Activated naive CD8-positive, alpha-beta T cell treated with anti-CD3 and anti-CD28 coated beads, Interleukin-2, amount 50 U/mL, for 24 hours (primary cell): ENCODE measurements around the gene PROSER3.

Experiments
- ATAC-seq: fragments of 150-1000 bp; cut with Tn5 transposase; one replicate; pipeline ENCODE4 v1.10.0; 2021
- DNase-seq: peaks from one replicate; pipeline ENCODE4 v3.0.0; 2021
- H3K27ac Mint-ChIP-seq: one replicate; pipeline ENCODE4 v1.8.0; 2021; ENCODE audit warnings: mild to moderate bottlenecking, mixed read lengths
- H3K27me3 Mint-ChIP-seq: one replicate; pipeline ENCODE4 v1.8.0; 2021; ENCODE audit warnings: mixed read lengths
- H3K36me3 Mint-ChIP-seq: one replicate; pipeline ENCODE4 v1.8.0; 2021; ENCODE audit warnings: low read depth, mixed read lengths
- H3K4me1 Mint-ChIP-seq: one replicate; pipeline ENCODE4 v1.8.0; 2021; ENCODE audit warnings: mixed read lengths
- H3K4me3 Mint-ChIP-seq: one replicate; pipeline ENCODE4 v1.8.0; 2021; ENCODE audit warnings: mild to moderate bottlenecking, moderate library complexity, mixed read lengths
- H3K9me3 Mint-ChIP-seq: one replicate; pipeline ENCODE4 v1.8.0; 2021; ENCODE audit warnings: mixed read lengths

Gene PROSER3

DNA sequence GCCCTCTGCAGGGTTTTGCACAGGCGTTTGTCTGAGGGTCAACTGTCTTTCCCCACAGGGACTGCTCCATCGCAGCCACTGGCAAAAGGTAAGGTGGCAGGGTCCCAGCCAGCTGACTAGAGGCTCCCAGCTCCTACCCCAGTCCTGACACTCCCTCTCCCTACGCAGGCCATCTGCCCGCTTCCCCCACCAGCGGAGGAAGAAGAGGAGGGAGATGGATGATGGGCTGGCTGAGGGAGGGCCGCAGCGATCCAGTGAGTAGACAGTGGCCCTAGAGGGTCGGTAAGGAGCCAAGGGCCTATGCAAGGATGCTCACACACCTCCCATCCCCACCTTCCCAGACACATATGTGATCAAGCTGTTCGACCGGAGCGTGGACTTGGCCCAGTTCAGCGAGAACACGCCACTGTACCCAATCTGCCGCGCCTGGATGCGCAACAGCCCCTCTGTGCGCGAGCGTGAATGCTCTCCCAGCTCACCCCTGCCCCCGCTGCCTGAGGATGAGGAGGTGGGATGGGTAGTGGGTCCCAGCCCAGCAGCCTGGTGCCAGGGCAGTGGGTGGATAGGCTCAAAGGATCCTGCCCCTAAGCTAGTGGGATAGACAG is 5.1 kb upstream of the PROSER3 start:
- H3K36me3 Mint-ChIP-seq, result peaks cover 9% of the 10 kb centered on the region
- no peak for DNase-seq
- H3K4me3 Mint-ChIP-seq, result no peak overlapping the region
- no peak for ATAC-seq
- no peak overlapping the region for H3K27ac Mint-ChIP-seq
- peaks cover 10% of the 10 kb centered on the region for H3K27me3 Mint-ChIP-seq
- peaks cover 36% of the 10 kb centered on the region for H3K4me1 Mint-ChIP-seq
- H3K9me3 Mint-ChIP-seq, result no peaks in the 10 kb centered on the region

DNA sequence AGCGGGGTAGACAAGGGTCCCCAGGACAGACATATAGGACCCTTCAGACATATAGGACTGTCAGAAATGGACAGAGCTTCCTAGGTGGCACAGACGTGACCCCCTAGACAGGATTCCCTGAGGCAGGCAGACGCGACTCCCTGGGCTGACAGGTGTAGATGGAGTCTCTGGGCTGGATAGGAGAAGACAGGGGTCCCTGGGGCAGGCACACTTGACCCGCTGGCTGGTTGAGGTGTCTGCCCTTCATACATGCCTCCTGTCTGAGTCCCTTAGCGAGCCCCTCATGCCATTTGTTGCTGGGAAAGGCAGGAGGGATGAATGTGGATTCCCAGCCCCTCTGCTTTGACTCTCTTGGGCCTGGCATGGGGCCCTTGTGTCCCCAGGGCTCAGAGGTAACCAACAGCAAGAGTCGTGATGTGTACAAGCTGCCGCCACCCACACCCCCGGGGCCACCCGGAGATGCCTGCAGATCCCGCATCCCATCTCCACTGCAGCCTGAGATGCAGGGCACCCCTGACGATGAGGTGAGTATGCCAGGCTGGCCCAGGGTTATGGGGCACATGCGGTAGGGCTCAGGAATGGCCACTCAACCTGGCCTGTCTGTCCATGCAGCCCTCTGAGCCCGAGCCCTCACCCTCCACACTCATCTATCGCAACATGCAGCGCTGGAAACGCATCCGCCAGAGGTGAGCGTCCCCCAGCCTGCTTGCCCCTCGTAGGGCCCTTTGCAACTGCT is 4.2 kb upstream of the PROSER3 start:
- H3K4me3 Mint-ChIP-seq, result no peak overlapping the region
- peaks cover 10% of the 10 kb centered on the region for H3K36me3 Mint-ChIP-seq
- DNase-seq (no peak), ATAC-seq (no peak)
- peaks cover 12% of the 10 kb centered on the region for H3K27me3 Mint-ChIP-seq
- peaks cover 33% of the 10 kb centered on the region for H3K4me1 Mint-ChIP-seq
- H3K9me3 Mint-ChIP-seq, result no peaks in the 10 kb centered on the region
- no peak overlapping the region for H3K27ac Mint-ChIP-seq

DNA sequence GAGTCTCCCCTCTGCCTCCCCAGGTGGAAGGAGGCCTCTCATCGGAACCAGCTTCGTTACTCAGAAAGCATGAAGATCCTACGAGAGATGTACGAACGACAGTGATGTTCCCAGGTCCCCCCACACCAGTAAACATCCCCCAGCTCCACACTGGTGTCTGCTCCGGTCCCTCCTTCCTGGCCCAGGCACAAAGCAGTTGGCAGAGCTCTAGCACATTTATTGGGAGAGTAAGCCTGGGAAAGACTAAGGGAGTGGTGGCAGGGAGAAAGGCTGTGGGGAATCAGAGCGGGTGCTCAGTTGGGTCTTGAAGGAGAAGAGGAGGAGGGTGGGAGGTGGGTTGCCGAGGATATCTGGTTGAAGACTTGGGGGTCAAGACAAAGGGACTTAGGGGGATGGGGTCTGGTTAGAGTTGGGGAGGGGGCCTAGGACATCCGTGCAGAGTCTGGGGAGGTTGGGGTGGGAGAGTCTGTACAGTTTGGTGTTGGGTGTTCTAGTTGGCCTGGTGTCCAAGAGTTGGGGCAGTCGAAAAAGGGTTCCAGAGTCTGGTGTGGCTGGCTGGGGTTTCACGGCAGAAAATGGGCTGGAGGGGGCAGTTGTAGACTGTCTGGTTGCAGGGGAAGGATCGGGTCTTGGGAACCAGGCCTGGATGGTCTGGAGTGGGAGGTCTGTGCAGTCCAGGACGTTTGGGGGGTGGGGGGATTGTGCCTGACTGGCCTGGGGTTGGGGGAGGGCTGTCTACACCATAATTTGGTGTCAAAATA is 3.4 kb upstream of the PROSER3 start:
- no peaks in the 10 kb centered on the region for H3K9me3 Mint-ChIP-seq
- peaks cover 10% of the 10 kb centered on the region for H3K36me3 Mint-ChIP-seq
- no peak overlapping the region for H3K4me3 Mint-ChIP-seq
- no peak for DNase-seq
- peaks cover 36% of the 10 kb centered on the region for H3K4me1 Mint-ChIP-seq
- no peak overlapping the region for H3K27ac Mint-ChIP-seq
- peaks cover 12% of the 10 kb centered on the region for H3K27me3 Mint-ChIP-seq
- ATAC-seq, result no peak

DNA sequence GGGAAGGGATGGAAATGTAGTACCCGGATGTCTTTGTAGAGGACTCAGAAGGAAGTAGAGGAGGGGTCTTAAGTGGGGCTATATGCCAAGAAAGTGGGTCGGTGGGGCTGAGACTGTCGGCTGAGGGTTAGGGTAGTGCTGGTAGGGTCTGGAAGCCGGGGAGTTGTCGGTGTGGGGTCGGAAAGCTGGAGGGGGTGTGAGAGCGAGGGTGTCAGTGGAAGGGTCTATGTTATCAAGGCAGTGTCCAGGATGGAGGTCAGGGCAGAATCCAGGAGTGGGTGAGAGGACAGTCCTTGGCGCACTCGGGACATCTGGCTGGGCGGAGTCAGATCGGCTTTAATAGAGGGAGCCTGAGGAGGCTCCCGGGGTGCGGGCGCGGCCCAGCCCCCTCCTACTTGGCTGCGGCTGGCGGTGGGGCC is 2.8 kb upstream of the PROSER3 start:
- H3K9me3 Mint-ChIP-seq, result no peaks in the 10 kb centered on the region
- ATAC-seq (no peak), DNase-seq (no peak)
- peaks cover 10% of the 10 kb centered on the region for H3K36me3 Mint-ChIP-seq
- H3K4me1 Mint-ChIP-seq, result peaks cover 34% of the 10 kb centered on the region
- no peak overlapping the region for H3K27ac Mint-ChIP-seq
- peaks cover 12% of the 10 kb centered on the region for H3K27me3 Mint-ChIP-seq
- no peak overlapping the region for H3K4me3 Mint-ChIP-seq

DNA sequence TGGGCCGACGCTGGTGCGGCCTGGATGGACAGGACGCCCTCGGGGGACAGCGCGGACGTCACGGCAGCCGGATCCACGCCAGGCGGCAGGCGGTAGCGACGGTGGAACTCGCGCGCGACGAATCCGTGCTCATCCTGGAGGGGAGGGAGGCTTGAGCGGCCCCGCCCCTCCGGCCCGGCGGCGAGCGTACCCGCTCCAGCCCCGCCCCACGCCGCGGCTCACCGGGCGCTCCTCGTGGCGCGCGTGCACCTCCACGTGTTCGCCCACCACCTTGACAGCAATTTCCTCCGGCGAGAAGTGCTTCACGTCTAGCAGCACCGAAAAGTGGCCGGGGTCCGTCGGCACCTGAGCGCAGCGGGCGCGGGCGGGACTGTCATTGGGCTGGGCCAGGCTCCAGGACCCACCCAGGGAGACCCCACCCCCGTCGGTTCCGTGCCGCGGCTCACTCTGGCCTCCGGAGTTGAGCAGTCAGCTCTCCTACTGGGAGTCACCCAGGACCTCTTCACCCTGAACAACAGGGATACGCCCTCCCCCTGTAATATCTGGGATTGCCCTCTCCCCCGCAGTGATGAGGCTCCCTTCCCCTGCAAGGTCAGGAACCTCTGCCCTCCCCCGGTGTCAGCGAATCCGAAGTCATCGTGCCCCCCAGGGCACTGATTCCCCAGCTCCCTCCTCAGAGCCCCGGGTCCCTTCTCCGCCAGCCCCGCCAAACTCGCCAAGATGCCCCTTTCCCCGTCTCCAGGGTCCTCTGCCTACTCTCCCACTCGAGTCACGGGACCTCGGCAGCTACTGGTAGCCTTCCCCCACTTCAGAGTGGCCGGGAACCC is 2.2 kb upstream of the PROSER3 start:
- peaks cover 34% of the 10 kb centered on the region for H3K4me1 Mint-ChIP-seq
- peak overlapping the region; percentile 60 for H3K27ac Mint-ChIP-seq
- H3K9me3 Mint-ChIP-seq, result no peaks in the 10 kb centered on the region
- peak; percentile 55 for DNase-seq
- no peak for ATAC-seq
- peaks cover 12% of the 10 kb centered on the region for H3K27me3 Mint-ChIP-seq
- H3K4me3 Mint-ChIP-seq, result peak overlapping the region; percentile 57
- H3K36me3 Mint-ChIP-seq, result peaks cover 11% of the 10 kb centered on the region

DNA sequence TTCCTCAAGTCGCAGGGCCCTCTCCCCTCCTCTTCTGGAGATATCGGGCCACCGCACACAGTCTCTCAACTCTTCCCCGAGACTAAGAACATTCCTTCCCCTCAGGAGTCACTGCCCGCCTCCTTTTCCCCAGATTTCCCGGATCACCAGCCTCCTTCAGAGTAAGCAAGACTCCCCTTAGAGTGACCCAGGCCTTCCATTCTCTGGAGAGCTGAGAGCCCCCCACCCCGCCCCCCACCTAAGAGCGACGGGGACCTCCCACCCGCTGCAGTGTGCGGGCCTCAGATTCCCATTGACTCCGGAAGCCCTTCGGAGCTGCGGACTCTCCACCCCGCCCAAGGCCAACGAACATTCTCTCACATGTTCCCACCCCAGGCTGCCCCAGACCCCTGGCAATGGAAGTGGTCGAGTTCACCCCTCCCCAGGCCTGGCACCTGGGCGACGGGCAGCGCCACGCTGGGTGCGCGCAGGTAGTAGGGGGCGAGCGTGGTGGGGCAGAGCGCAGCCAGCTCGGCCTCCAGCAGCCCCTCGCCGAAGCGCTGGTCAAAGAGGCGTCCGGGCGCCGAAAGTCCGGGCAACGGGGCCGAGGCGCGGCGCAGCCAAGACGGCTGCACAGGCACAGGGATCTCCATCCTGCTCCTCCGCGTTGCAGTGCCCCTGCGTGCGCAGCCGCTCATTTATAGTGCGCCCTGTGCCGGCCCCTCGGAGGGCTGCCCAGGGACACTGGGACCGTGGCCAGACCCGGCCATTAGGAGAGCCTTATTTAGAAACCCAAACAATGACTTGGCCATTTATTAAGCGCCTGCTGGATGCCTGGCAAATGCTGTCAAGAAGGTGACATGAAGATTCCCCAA is 1.4 kb upstream of the PROSER3 start, which contains the start of gene HSPB6:
TSS of gene HSPB6 (minus strand) at position 653 of the 854 bp plus-strand sequence. CDS start at position 632, 21 bp downstream.
- ATAC-seq (no peak), DNase-seq (no peak)
- Mint-ChIP-seq H3K27me3 (peaks cover 12% of the 10 kb centered on the region), H3K36me3 (peaks cover 11% of the 10 kb centered on the region), H3K27ac (peak within 1 kb of the TSS; percentile 97), H3K9me3 (no peaks in the 10 kb centered on the region), H3K4me3 (peak within 1 kb of the TSS; percentile 90), H3K4me1 (peaks cover 34% of the 10 kb centered on the region)

DNA sequence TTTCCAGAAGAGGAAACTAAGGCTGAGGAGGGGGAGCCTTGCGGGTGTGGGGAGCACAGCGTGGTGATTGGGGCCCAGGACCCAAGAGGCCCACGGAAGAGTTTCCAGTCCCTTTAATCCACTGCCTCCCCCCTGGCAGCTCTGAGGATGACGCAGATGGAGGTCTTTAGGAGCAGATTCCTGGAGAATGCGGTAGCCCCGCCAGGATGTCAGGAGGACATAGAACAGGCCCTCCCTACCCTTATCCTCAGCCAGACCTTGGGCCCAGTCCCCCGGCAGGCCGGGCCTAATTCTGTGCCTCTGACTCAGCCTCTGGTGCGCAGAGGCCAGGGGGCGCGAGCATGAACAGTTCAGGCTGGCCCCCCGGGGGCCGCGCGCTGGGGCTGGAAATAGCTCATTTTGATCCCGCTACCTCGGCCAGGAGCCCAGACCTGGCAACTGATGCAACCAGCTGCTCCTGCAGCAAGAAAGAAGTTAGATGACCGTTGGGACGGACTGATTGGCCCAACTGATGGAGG is 686 bp upstream of the PROSER3 start:
- DNase-seq (peak; percentile 53), ATAC-seq (peak; percentile 14)
- Mint-ChIP-seq H3K27me3 (peaks cover 12% of the 10 kb centered on the region), H3K27ac (peak overlapping the region; percentile 97), H3K9me3 (no peaks in the 10 kb centered on the region), H3K4me1 (peaks cover 34% of the 10 kb centered on the region), H3K36me3 (peaks cover 16% of the 10 kb centered on the region), H3K4me3 (peak overlapping the region; percentile 90)

DNA sequence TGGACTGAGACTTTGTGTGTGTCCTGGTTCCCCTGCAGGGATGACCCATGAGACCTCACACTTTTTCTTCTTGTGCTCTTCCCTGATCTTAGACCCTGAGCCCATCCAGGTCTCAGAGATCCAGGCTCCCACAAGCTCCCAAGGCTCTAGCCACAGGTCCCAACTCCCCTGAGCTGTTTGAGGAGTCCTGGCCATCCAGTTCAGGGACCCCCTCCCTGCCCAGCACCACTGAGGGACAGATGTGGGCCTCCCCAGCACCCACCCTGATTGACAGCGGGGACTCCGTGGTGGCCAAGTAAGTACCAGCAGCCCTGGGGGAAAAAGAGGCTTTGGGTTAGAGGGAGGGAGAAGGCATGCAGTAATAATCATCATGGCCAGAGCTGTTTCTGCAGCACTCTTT is 1.7 kb downstream of the PROSER3 start:
- Mint-ChIP-seq H3K4me1 (peaks cover 34% of the 10 kb centered on the region), H3K27ac (no peak overlapping the region), H3K9me3 (no peaks in the 10 kb centered on the region), H3K27me3 (peaks cover 12% of the 10 kb centered on the region), H3K36me3 (peaks cover 20% of the 10 kb centered on the region), H3K4me3 (peak overlapping the region; percentile 90)
- ATAC-seq (no peak), DNase-seq (no peak)

DNA sequence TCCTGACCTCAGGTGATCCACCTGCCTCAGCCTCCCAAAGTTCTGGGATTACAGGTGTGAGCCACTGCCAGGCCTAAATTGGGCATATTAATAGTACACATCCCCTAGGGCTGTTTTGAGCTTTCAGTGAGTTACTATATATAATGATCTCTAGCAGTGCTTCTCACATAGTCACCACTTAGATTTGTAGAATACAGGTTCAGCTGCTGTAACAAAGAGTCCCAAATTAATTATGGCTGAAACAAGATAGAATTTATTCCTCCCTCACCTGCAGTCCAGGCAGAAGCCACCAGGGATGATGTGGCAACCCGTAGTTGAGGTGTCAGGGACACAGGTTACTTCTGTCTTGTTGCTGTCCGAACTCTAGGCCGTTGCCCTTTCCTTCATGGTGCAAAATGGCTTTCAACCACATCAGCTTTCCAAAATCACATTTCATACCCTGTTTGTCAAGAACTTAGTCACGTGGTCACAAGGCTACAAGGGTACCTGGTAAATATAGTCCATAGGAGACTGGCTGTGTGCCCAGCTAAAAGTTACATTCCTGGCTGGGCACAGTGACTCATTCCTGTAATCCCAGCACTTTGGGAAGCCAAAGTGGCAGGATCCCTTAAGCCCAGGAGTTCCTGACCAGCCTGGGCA is 2.9 kb downstream of the PROSER3 start:
- no peak overlapping the region for H3K4me3 Mint-ChIP-seq
- ATAC-seq (no peak), DNase-seq (no peak)
- H3K4me1 Mint-ChIP-seq, result peaks cover 28% of the 10 kb centered on the region
- H3K27me3 Mint-ChIP-seq, result peaks cover 9% of the 10 kb centered on the region
- no peak overlapping the region for H3K27ac Mint-ChIP-seq
- peaks cover 19% of the 10 kb centered on the region for H3K36me3 Mint-ChIP-seq
- H3K9me3 Mint-ChIP-seq, result no peaks in the 10 kb centered on the region

DNA sequence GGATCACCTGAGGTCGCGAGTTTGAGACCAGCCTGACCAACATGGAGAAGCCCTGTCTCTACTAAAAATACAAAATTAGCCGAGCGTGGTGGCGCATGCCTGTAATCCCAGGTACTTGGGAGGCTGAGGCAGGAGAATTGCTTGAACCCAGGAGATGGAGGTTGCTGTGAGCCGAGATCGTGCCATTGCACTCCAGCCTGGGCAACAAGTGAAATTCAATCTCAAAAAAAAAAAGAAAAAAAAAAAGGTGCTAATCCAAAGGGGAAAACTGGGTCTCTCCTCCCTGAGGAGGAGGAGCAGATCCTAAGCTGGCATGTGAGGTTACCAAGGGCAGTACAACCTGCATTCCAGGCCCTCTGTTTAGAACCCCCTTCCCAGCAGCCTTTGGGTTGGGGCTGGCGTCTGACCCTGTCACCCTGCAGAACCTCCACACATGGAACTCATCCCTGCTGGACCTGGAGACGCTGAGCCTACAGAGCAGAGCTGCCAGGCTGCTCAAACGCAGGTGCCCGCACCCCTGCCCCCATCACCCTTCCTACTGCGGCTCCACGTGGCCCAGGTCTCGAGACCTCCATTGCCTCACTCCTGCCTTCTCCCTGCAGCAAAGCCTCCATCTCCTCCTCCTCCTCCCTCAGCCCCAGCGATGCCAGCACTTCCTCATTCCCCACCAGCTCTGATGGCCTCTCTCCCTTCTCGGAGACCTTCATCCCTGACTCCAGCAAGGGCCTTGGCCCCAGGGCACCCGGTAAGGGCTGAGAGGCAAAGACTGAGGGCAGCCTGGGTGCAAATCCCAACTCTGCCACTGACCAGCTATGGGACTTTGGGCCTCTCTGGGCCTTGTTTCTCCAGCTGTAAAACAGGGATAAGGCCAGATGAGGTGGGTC is 6.7 kb downstream of the PROSER3 start:
- Mint-ChIP-seq H3K27me3 (no peaks in the 10 kb centered on the region), H3K4me3 (no peak overlapping the region), H3K36me3 (peaks cover 17% of the 10 kb centered on the region), H3K4me1 (no peaks in the 10 kb centered on the region), H3K27ac (no peak overlapping the region), H3K9me3 (no peaks in the 10 kb centered on the region)
- DNase-seq (no peak), ATAC-seq (no peak)

DNA sequence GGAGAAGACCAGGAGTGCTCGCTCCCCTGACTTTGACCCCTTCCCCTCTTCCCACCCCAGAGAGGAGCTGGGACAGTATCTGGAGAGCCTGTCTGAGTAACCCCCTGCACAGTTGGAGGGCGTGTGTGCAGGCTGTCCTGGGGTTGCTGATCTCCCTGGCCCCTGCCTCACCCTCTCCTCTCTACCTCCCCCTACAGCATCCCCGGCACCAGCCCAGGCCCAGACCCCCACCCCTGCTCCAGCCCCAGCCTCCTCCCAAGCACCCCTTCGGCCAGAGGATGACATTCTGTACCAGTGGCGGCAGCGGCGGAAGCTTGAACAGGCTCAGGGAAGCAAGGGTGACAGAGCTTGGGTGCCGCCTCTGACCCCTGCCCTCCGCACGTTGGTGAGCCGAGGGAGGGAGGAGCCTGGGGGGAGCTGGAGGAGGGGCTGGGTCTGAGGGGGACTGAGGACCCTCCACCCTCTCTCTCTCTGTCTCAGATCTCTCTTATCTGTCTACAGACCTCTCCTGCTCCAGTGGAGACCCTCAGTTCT is 8.7 kb downstream of the PROSER3 start:
- Mint-ChIP-seq H3K9me3 (no peaks in the 10 kb centered on the region), H3K36me3 (peaks cover 16% of the 10 kb centered on the region), H3K27me3 (no peaks in the 10 kb centered on the region), H3K4me3 (no peak overlapping the region), H3K4me1 (no peaks in the 10 kb centered on the region), H3K27ac (no peak overlapping the region)
- ATAC-seq (peak; percentile 15), DNase-seq (no peak)
